GM12892 (cell line): Measurements from ENCODE around the gene DHPS.

ENCODE experiments used
- POLR2A ChIP-seq: IDR thresholded peaks from 2 replicates; pipeline ENCODE4 v1.6.1; 2011; ENCODE audit warnings: low read depth, low read length, control low read depth
- POLR2AphosphoS5 ChIP-seq: IDR thresholded peaks from 2 replicates; pipeline ENCODE4 v1.6.1; 2011; ENCODE audit warnings: low read depth, low read length, control low read depth

GRCh38 chr19:12668932-12669269, 12.8 kb downstream of the DHPS start:
- no peak for TF ChIP-seq POLR2A
- TF ChIP-seq POLR2AphosphoS5, result no peak
